Measurements from ENCODE around the gene AP1S1.

DNA sequence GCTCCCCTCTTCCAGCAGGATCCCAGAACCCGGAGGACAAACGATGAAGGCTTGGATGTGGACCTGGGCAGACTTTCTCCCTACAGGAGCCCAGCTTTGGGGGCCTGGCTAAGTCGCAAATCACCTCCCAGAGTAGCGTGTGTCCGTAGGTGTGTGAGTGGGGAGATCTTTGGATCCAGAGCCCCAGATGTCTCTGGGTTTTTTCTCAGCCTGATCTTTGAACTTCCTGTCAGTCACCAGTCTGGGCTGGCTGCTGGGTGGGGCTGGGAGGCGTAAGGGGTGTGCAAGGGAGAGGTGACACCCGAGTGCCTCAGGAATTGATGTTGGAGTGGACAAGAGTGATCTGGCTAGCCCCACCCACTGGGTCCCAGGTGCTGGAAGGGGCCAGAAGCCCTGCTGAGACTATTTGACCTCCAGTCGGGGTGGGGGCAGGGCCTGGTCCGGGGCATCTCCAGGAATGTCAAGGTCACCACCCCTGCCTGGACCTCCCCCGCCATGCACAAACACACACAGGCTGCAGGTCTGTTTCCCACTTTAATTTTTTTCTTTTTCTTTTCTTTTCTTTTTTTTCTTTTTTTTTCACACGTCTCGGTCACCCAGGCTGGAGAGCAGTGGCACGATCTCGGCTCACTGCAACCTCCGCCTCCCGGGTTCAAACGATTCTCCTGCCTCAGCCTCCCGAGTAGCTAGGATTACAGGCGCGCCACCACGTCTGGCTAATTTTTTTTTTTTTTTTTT lies 46.8 kb downstream of the AP1S1 start, which contains the start of gene MOGAT3:
- no peak for TF ChIP-seq ZNF384 (IDR thresholded peaks at IDR 0.05)
- TF ChIP-seq SUZ12 (IDR thresholded peaks at IDR 0.05): no peak
- no peak for TF ChIP-seq TARDBP (IDR thresholded peaks at IDR 0.05)
- TF ChIP-seq FOXA1 (IDR thresholded peaks at IDR 0.05): no peak
- TF ChIP-seq NFRKB (IDR thresholded peaks at IDR 0.05): no peak
- no peak for TF ChIP-seq ELF4 (IDR thresholded peaks at IDR 0.05)
- no peak for TF ChIP-seq FOXM1 (IDR thresholded peaks at IDR 0.05; ENCODE audit: borderline replicate concordance)
